ENCODE measurements around the gene MALRD1. TPM values are rescaled to one million over a fixed set of nuclear protein-coding genes. Genes with fewer than 3 reads are reported as not detected.

MALRD1 gene
- total RNA-seq, 1 donor from 2014 or later, result 0.28 TPM

DNA sequence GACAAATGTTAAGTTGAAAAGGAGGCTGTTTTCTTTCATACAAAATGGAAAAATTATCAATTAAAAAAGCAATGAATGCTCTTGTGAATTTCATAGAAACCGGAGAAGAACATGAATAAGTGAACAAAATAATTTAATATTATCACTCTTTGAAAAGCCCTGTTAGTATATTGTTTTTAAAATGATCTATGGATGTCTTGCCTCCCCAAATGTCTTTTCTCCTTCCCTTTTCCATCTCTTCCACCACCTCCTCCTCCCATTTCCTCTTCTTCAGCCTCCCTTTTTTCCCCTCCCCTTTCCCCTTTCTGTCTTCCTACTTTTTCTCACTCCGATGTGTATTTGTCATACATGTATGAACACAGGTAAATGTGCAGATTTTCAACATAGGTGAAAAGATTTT, 234.7 kb downstream of the MALRD1 start:
- DNase-seq (ENCODE audit: low spot score), result no peak
- TF ChIP-seq, protein P1, sequence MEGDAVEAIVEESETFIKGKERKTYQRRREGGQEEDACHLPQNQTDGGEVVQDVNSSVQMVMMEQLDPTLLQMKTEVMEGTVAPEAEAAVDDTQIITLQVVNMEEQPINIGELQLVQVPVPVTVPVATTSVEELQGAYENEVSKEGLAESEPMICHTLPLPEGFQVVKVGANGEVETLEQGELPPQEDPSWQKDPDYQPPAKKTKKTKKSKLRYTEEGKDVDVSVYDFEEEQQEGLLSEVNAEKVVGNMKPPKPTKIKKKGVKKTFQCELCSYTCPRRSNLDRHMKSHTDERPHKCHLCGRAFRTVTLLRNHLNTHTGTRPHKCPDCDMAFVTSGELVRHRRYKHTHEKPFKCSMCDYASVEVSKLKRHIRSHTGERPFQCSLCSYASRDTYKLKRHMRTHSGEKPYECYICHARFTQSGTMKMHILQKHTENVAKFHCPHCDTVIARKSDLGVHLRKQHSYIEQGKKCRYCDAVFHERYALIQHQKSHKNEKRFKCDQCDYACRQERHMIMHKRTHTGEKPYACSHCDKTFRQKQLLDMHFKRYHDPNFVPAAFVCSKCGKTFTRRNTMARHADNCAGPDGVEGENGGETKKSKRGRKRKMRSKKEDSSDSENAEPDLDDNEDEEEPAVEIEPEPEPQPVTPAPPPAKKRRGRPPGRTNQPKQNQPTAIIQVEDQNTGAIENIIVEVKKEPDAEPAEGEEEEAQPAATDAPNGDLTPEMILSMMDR (IDR thresholded peaks at IDR 0.05; ENCODE audit: unreplicated experiment), result no peak
- Mint-ChIP-seq H3K4me3 (ENCODE audit: unreplicated experiment) (no peak overlapping the region), H3K27me3 (ENCODE audit: unreplicated experiment) (peaks cover 3% of the 10 kb centered on the region), H3K36me3 (ENCODE audit: low read depth, unreplicated experiment) (no peaks in the 10 kb centered on the region), H3K9me3 (ENCODE audit: unreplicated experiment) (no peaks in the 10 kb centered on the region), H3K4me1 (ENCODE audit: unreplicated experiment) (no peaks in the 10 kb centered on the region), H3K27ac (ENCODE audit: unreplicated experiment) (no peak overlapping the region)

DNA sequence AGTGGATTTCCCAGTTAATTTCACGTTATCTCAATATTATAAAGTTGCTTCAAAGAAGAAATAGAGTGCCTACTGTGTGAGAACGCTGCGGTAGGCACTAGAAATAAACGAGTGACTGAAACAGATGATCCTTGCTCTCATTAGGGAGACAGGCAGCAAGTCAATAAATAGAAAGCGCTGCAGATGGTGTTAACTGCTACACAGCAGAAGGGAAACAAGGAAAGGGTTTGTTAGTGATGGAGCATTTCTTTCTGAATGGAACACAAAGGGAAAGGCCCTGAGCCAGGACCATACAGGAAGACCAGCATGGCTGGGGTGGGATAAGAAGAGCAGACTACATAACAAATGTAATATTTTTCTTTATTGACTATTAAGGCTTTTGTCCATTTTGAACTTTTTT, 235.2 kb downstream of the MALRD1 start:
- H3K4me3 Mint-ChIP-seq (ENCODE audit: unreplicated experiment), result no peak overlapping the region
- no peaks in the 10 kb centered on the region for H3K9me3 Mint-ChIP-seq (ENCODE audit: unreplicated experiment)
- H3K27me3 Mint-ChIP-seq (ENCODE audit: unreplicated experiment), result peaks cover 3% of the 10 kb centered on the region
- TF ChIP-seq, protein P1 (IDR thresholded peaks at IDR 0.05; ENCODE audit: unreplicated experiment), result no peak
- H3K4me1 Mint-ChIP-seq (ENCODE audit: unreplicated experiment), result no peaks in the 10 kb centered on the region
- H3K27ac Mint-ChIP-seq (ENCODE audit: unreplicated experiment), result no peak overlapping the region
- no peaks in the 10 kb centered on the region for H3K36me3 Mint-ChIP-seq (ENCODE audit: low read depth, unreplicated experiment)
- DNase-seq (ENCODE audit: low spot score), result no peak

DNA sequence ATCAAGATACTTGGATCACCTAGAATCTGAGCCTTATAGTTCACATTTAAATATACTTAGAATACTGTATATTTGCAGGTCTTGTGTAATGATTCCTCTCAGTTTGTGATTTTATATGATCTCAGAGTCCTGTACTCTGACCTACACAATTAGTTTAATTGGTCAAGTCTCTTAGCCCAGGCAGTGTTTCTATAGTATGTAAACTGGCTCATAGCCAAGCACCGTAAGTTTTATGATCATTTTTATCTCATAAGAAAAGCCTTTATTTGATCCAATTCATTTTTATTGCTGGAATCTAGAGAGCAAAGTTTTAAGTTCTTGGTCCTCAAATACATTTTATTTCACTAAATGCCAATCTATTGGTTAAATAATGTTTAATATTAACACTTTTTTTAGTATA, 242.2 kb downstream of the MALRD1 start:
- Mint-ChIP-seq H3K36me3 (ENCODE audit: low read depth, unreplicated experiment) (no peaks in the 10 kb centered on the region), H3K27me3 (ENCODE audit: unreplicated experiment) (no peaks in the 10 kb centered on the region), H3K9me3 (ENCODE audit: unreplicated experiment) (no peaks in the 10 kb centered on the region), H3K4me1 (ENCODE audit: unreplicated experiment) (no peaks in the 10 kb centered on the region), H3K27ac (ENCODE audit: unreplicated experiment) (no peak overlapping the region), H3K4me3 (ENCODE audit: unreplicated experiment) (no peak overlapping the region)
- no peak for DNase-seq (ENCODE audit: low spot score)
- TF ChIP-seq, protein P1 (IDR thresholded peaks at IDR 0.05; ENCODE audit: unreplicated experiment), result no peak

DNA sequence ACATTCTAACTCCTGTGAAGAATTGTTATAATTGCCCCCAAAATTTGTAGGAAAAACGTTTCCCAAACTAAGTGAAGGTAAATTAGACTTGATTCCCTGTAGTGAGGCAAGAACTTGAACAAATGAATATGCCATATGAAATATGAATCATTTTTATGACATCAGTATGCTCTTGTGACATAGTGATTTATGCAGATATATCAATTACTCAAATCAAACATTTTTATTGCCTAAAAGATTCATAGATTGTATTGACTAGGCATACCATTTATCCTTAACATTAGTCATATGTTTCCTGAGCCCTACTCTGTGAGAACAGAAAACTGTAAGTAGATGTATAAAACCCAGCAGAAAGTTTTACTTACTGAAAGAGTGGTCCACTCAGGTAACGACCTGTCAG, 245.6 kb downstream of the MALRD1 start:
- Mint-ChIP-seq H3K4me3 (ENCODE audit: unreplicated experiment) (no peak overlapping the region), H3K9me3 (ENCODE audit: unreplicated experiment) (no peaks in the 10 kb centered on the region), H3K4me1 (ENCODE audit: unreplicated experiment) (peaks cover 8% of the 10 kb centered on the region), H3K27ac (ENCODE audit: unreplicated experiment) (no peak overlapping the region), H3K27me3 (ENCODE audit: unreplicated experiment) (no peaks in the 10 kb centered on the region), H3K36me3 (ENCODE audit: low read depth, unreplicated experiment) (no peaks in the 10 kb centered on the region)
- DNase-seq (ENCODE audit: low spot score), result no peak
- TF ChIP-seq, protein P1 (IDR thresholded peaks at IDR 0.05; ENCODE audit: unreplicated experiment), result no peak

DNA sequence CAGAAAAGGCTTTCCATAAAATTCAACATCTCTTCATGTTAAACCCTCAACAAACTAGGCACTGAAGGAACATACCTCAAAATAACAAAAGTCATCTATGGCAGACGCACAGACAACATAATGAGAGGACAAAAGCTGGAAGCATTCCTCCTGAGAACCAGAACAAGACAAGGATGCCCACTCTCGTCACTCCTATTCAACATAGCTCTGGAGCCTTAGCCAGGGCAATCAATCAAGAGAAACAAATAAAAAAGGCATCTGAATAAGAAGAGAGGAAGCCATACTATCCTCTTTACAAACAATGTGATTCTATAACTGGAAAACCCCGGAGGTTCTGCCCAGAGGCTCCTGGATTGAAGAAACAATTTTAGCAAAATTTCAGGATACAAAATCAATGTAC, 251.0 kb downstream of the MALRD1 start:
- Mint-ChIP-seq H3K9me3 (ENCODE audit: unreplicated experiment) (no peaks in the 10 kb centered on the region), H3K27ac (ENCODE audit: unreplicated experiment) (no peak overlapping the region), H3K4me1 (ENCODE audit: unreplicated experiment) (peaks cover 12% of the 10 kb centered on the region), H3K4me3 (ENCODE audit: unreplicated experiment) (no peak overlapping the region), H3K36me3 (ENCODE audit: low read depth, unreplicated experiment) (no peaks in the 10 kb centered on the region), H3K27me3 (ENCODE audit: unreplicated experiment) (peaks cover 1% of the 10 kb centered on the region)
- TF ChIP-seq, protein P1 (IDR thresholded peaks at IDR 0.05; ENCODE audit: unreplicated experiment), result no peak
- no peak for DNase-seq (ENCODE audit: low spot score)
